ENCODE data around the gene CHEK1.

The CHEK1 gene

DNA sequence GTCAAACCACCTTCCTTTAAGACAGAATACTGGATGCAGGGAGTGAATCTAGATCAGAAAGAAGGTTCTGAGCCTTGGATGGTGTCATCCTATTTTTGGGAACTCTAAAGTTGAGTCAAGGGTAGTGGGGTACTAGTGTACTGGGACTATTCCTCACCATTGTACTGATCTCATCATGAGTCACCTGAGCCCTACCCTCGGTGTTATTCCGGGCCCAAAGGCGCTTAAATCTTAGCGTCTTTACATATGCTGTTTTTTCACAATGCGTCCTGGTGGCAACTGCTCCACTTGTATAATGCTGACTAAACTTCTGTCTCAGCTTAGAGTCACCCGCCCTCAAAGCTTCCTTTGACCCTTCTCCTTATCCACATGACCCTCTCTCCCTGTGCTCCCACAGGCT is 95.8 kb downstream of the CHEK1 start:
- FAIRE-seq (no peak), DNase-seq (ENCODE audit: insufficient read length, low spot score) (no peak)
- TF ChIP-seq POLR2A (IDR thresholded peaks at IDR 0.05; ENCODE audit: low read depth, low read length) (no peak), PAX5 (IDR thresholded peaks at IDR 0.05; ENCODE audit: insufficient read depth, low read length, severe bottlenecking) (no peak), SPI1 (IDR thresholded peaks at IDR 0.05; ENCODE audit: low read depth, low read length) (no peak), POLR2AphosphoS5 (IDR thresholded peaks at IDR 0.05; ENCODE audit: low read depth, low read length) (no peak), TAF1 (IDR thresholded peaks at IDR 0.05; ENCODE audit: low read depth, low read length) (no peak), POU2F2 (IDR thresholded peaks at IDR 0.05; ENCODE audit: low read depth, low read length) (no peak)

GRCh38 chr11:125724125-125724524 is 99.2 kb downstream of the CHEK1 start:
- TF ChIP-seq PAX5 (IDR thresholded peaks at IDR 0.05; ENCODE audit: insufficient read depth, low read length, severe bottlenecking) (no peak), POLR2A (IDR thresholded peaks at IDR 0.05; ENCODE audit: low read depth, low read length) (no peak), POLR2AphosphoS5 (IDR thresholded peaks at IDR 0.05; ENCODE audit: low read depth, low read length) (no peak), SPI1 (IDR thresholded peaks at IDR 0.05; ENCODE audit: low read depth, low read length) (no peak), POU2F2 (IDR thresholded peaks at IDR 0.05; ENCODE audit: low read depth, low read length) (no peak), TAF1 (IDR thresholded peaks at IDR 0.05; ENCODE audit: low read depth, low read length) (no peak)
- FAIRE-seq (no peak), DNase-seq (ENCODE audit: insufficient read length, low spot score) (no peak)
